Measurements from ENCODE around the gene NGLY1. TPM values are rescaled to one million over a fixed set of nuclear protein-coding genes. Genes with fewer than 3 reads are reported as not detected.

The NGLY1 gene
- total RNA-seq, 4 donors from 2014 or later, result 21.4 to 31.2 (median 22.9) TPM

GRCh38 chr3:25823314-25823713 lies 40.1 kb upstream of the NGLY1 start:
- Histone ChIP-seq H3K27ac (no peak overlapping the region), H3K36me3 (no peaks in the 10 kb centered on the region), H3K4me3 (no peak overlapping the region), H3K27me3 (no peaks in the 10 kb centered on the region), H3K9me3 (no peaks in the 10 kb centered on the region), H3K4me1 (peaks cover 0 to 3% (median 0%) of the 10 kb centered on the region in 4 donors)
- DNase-seq (ENCODE audit: low spot score in 2 of 2), result no peak
- WGBS, 2 donors, result 92 to 93% methylated on average over 3 of the region's 3 CpGs
- TF ChIP-seq EP300 (IDR thresholded peaks at IDR 0.05), result no peak
- no peak for TF ChIP-seq POLR2A (IDR thresholded peaks at IDR 0.05)
- TF ChIP-seq CTCF (IDR thresholded peaks at IDR 0.05), result no peak

- H3K4me3 ChIP-seq, result no peak overlapping the region
- WGBS, 2 donors, result 69 to 90% methylated on average over 4 of the region's 4 CpGs
- no peak overlapping the region for H3K27ac ChIP-seq
- no peaks in the 10 kb centered on the region for H3K27me3 ChIP-seq
- H3K4me1 ChIP-seq, result peaks cover 0 to 3% (median 0%) of the 10 kb centered on the region in 4 donors
- DNase-seq (ENCODE audit: low spot score in 2 of 2), result no peak
- TF ChIP-seq EP300 (IDR thresholded peaks at IDR 0.05) (no peak), POLR2A (IDR thresholded peaks at IDR 0.05) (no peak), CTCF (IDR thresholded peaks at IDR 0.05) (no peak)
- H3K36me3 ChIP-seq, result no peaks in the 10 kb centered on the region
- H3K9me3 ChIP-seq, result no peaks in the 10 kb centered on the region
Measured at GRCh38 chr3:25821746-25822573, 38.7 kb upstream of the NGLY1 start.

- no peak for DNase-seq (ENCODE audit: low spot score in 2 of 2)
- no peak for TF ChIP-seq POLR2A (IDR thresholded peaks at IDR 0.05)
- no peak for TF ChIP-seq EP300 (IDR thresholded peaks at IDR 0.05)
- TF ChIP-seq CTCF (IDR thresholded peaks at IDR 0.05), result no peak
- WGBS, 2 donors, result 50 to 57% methylated on average over 4 of the region's 4 CpGs
- Histone ChIP-seq H3K9me3 (peaks cover 0 to 4% (median 0%) of the 10 kb centered on the region in 4 donors), H3K36me3 (no peaks in the 10 kb centered on the region), H3K4me3 (no peak overlapping the region), H3K27ac (peak overlapping the region in 2 of 4 donors; percentile 35 to 81), H3K27me3 (no peaks in the 10 kb centered on the region), H3K4me1 (peaks cover 0 to 3% (median 0%) of the 10 kb centered on the region in 4 donors)
Measured at GRCh38 chr3:25820816-25821486, 37.7 kb upstream of the NGLY1 start.

- peaks cover 0 to 3% (median 0%) of the 10 kb centered on the region in 4 donors for H3K4me1 ChIP-seq
- peaks cover 0 to 10% (median 0%) of the 10 kb centered on the region in 4 donors for H3K9me3 ChIP-seq
- no peak for TF ChIP-seq POLR2A (IDR thresholded peaks at IDR 0.05)
- no peak for TF ChIP-seq EP300 (IDR thresholded peaks at IDR 0.05)
- TF ChIP-seq CTCF (IDR thresholded peaks at IDR 0.05), result no peak
- no peaks in the 10 kb centered on the region for H3K27me3 ChIP-seq
- H3K4me3 ChIP-seq, result no peak overlapping the region
- H3K27ac ChIP-seq, result peak overlapping the region in 2 of 4 donors; percentile 35 to 81
- no peaks in the 10 kb centered on the region for H3K36me3 ChIP-seq
- DNase-seq (ENCODE audit: low spot score in 2 of 2), result no peak
Measured at GRCh38 chr3:25820366-25820765, 37.1 kb upstream of the NGLY1 start.

DNA sequence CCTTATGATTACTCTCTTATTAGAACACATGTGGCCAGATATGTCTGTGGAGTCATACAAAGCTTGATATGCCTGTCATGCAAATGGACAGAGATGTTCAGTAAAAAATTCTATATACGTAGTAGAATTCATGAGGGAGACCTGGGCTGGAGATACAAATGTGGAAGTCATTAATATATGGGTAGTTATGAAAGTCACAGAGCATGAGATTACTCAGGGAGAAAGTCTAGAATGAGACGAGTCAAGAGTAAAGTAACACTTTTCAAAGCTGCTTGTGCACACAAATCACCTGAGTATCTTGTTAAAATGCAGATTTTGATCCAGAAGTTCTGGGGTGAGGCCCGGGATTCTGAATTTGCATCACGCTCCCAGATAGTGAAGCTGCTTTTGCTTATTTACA lies 35.1 kb upstream of the NGLY1 start:
- WGBS, 2 donors, result 75 to 82% methylated on average over 4 of the region's 4 CpGs
- Histone ChIP-seq H3K4me1 (peaks cover 0 to 3% (median 0%) of the 10 kb centered on the region in 4 donors), H3K4me3 (no peak overlapping the region), H3K27me3 (no peaks in the 10 kb centered on the region), H3K36me3 (no peaks in the 10 kb centered on the region), H3K9me3 (peaks cover 0 to 16% (median 0%) of the 10 kb centered on the region in 4 donors), H3K27ac (no peak overlapping the region)
- TF ChIP-seq EP300 (IDR thresholded peaks at IDR 0.05) (no peak), POLR2A (IDR thresholded peaks at IDR 0.05) (no peak), CTCF (IDR thresholded peaks at IDR 0.05) (no peak)
- no peak for DNase-seq (ENCODE audit: low spot score in 2 of 2)

Measured in tibial nerve (tissue), 4 donors.